Cardiac septum (tissue), 1 donor: Measurements from ENCODE around the gene GYS1. TPM values are rescaled to one million over a fixed set of nuclear protein-coding genes. Genes with fewer than 3 reads are reported as not detected.
"Not testable (repeated sequence)": the region's sequence is repeated elsewhere in the genome, so short reads cannot be mapped to it uniquely, and the experiment has no call there.

ENCODE experiments used
- DNase-seq: peaks from one replicate; pipeline ENCODE4 v3.0.0-alpha.2; 2020; ENCODE audit warnings: low spot score
- intact Hi-C: fragments of 100-400 bp; cut with DNase I; formaldehyde crosslinking; loops from one replicate; pipeline ENCODE4 v1.14.0; 2022
- microRNA-seq: library from miRNA; unstranded; fragments of <30 nt; microRNA quantifications from one replicate; pipeline ENCODE4 v1.2.0, GENCODE V29; 2020
- total RNA-seq: library from RNA; stranded (reverse); fragmentation: NEBNext Ultra II Directional; extraction: Animal tissue kit (Norgen Biotek cat#: 25700); gene quantifications from one replicate; pipeline ENCODE4 v1.2.1, GENCODE V29; 2021
- donor health status: DM: no; HTN: no; CAD: no.

GYS1 gene
- total RNA-seq, 1 donor from 2014 or later, result 175 TPM

- DNase-seq, intact Hi-C loops: not testable (repeated sequence)
Observed at GRCh38 chr19:48925890-48926289, 67.2 kb downstream of the GYS1 start.

GRCh38 chr19:48925240-48925843 lies 67.8 kb downstream of the GYS1 start:
- intact Hi-C loops, result no loop called here
- no peak for DNase-seq

- intact Hi-C loops, result no loop called here
- DNase-seq, result no peak
Observed at GRCh38 chr19:48922548-48923490, 70.3 kb downstream of the GYS1 start.

- intact Hi-C loops, result no loop called here
- no peak for DNase-seq
Observed at GRCh38 chr19:48921721-48922500, 71.2 kb downstream of the GYS1 start.

GRCh38 chr19:48920949-48921348 lies 72.2 kb downstream of the GYS1 start:
- intact Hi-C loops, result no loop called here
- no peak for DNase-seq

GRCh38 chr19:48919271-48919670 lies 73.8 kb downstream of the GYS1 start:
- intact Hi-C loops, DNase-seq: not testable (repeated sequence)

GRCh38 chr19:48918801-48919247 lies 74.3 kb downstream of the GYS1 start:
- intact Hi-C loops, result no loop called here
- DNase-seq, result no peak

Small RNAs within 50 kb of the gene (microRNA-seq; reads per million reads assigned to microRNA genes)
- gene MIR6798, result not detected

Other genes starting within 250 kb of the GYS1 start
- 0.83 TPM for gene IZUMO1, start 246.4 kb downstream of the GYS1 start, total RNA-seq
- 1.6 TPM for gene FUT1, start 240.7 kb downstream of the GYS1 start, total RNA-seq
- gene FGF21, start 237.8 kb downstream of the GYS1 start, total RNA-seq, result not detected
- gene BCAT2, start 182.3 kb downstream of the GYS1 start, total RNA-seq, result 48.9 TPM
- 1.9 TPM for gene HSD17B14, start 156.8 kb downstream of the GYS1 start, total RNA-seq
- gene PLEKHA4, start 124.7 kb downstream of the GYS1 start, total RNA-seq, result 106 TPM
- 87.0 TPM for gene PPP1R15A, start 120.9 kb downstream of the GYS1 start, total RNA-seq
- gene TULP2, start 94.6 kb downstream of the GYS1 start, total RNA-seq, result 0.67 TPM
- 276 TPM for gene NUCB1, start 93.0 kb downstream of the GYS1 start, total RNA-seq
- gene DHDH, start 59.6 kb downstream of the GYS1 start, total RNA-seq, result not detected
- 25.6 TPM for gene BAX, start 38.4 kb downstream of the GYS1 start, total RNA-seq
- 827 TPM for gene FTL, start 28.0 kb downstream of the GYS1 start, total RNA-seq
- gene RUVBL2, start 578 bp upstream of the GYS1 start, total RNA-seq, result 39.2 TPM
- gene LHB, start 23.8 kb upstream of the GYS1 start, total RNA-seq, result not detected
- gene CGB3, start 31.0 kb upstream of the GYS1 start, total RNA-seq, result not detected
- not detected for gene CGB2, start 38.6 kb upstream of the GYS1 start, total RNA-seq
- not detected for gene CGB1, start 43.6 kb upstream of the GYS1 start, total RNA-seq
- not detected for gene CGB5, start 50.5 kb upstream of the GYS1 start, total RNA-seq
- not detected for gene CGB8, start 55.8 kb upstream of the GYS1 start, total RNA-seq
- gene CGB7, start 64.4 kb upstream of the GYS1 start, total RNA-seq, result not detected
- gene NTF4, start 71.5 kb upstream of the GYS1 start, total RNA-seq, result not detected
- gene KCNA7, start 79.4 kb upstream of the GYS1 start, total RNA-seq, result 0.27 TPM
- 137 TPM for gene SNRNP70, start 92.1 kb upstream of the GYS1 start, total RNA-seq
- gene LIN7B, start 121.1 kb upstream of the GYS1 start, total RNA-seq, result 24.7 TPM
- 1.0 TPM for gene C19orf73, start 125.8 kb upstream of the GYS1 start, total RNA-seq
- 10.1 TPM for gene PPFIA3, start 126.2 kb upstream of the GYS1 start, total RNA-seq
- 907 TPM for gene HRC, start 162.1 kb upstream of the GYS1 start, total RNA-seq
- gene TRPM4, start 164.5 kb upstream of the GYS1 start, total RNA-seq, result 44.1 TPM